GM15510 (cell line): Measurements from ENCODE around the gene FGF22.

Experiments used
- POLR2A ChIP-seq: IDR thresholded peaks from 3 replicates; pipeline ENCODE4 v1.6.1; 2011; ENCODE audit warnings: borderline replicate concordance; ENCODE audit not compliant: insufficient read length; ENCODE audit errors: extremely low read depth

Gene FGF22

DNA sequence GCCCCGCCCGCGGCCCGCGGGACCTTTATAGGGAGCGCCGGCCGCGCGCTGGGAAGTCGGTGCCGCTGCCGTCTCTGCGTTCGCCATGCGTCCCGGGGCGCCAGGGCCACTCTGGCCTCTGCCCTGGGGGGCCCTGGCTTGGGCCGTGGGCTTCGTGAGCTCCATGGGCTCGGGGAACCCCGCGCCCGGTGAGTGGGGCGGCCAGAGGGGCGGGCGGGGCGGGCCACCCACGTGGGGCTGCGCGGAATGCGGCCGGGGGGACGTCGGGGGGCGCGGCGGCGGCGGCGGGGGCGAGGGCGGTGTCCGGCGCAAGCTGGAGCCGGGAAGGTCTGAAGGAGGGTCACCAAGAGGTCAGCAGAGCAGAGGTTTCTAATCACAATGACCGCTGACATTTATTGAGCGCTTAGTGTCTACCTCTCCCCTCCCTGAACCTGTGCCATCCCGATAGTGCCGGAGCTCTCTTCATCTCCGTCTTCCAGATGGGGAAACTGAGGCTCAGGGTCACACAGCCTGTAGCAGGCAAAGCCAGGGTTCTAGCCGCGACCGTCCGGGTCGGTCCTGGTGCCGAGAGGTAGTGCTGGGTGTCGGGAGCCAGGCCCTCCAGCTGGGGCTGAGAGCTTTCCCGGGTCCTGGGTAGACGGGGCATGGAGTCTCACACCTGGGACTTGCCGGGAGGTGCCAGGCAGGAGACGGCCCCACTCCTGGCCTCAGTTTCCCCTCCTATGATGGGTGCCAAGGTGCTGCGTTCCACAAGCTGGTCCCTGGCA lies 36.8 kb downstream of the FGF22 start, which contains the start of gene FSTL3:
TSS of gene FSTL3 (plus strand) at position 54 of the 767 bp plus-strand sequence. CDS start at position 86, 32 bp downstream.
- no peak for TF ChIP-seq POLR2A

DNA sequence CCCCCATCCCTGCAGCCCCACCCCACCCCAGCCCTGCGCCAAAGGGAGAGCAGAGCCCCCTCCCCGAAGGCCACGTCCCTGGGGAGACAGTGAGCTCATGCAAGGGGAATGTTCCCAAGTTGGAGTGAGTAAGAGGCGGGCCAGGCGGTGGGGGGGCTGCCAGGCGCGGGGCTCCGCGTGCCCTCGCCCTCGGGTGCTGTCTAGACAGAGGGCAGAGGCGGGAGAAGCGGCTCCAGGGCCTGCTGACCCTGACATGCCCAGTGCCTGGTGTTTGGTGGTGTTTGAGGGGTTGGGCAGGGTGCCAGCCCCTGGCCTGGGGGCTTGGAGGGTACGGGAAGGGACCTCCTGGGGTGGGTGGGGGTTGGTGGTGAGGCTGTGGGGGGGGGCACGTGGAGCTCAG lies 37.5 kb downstream of the FGF22 start:
- no peak for TF ChIP-seq POLR2A

DNA sequence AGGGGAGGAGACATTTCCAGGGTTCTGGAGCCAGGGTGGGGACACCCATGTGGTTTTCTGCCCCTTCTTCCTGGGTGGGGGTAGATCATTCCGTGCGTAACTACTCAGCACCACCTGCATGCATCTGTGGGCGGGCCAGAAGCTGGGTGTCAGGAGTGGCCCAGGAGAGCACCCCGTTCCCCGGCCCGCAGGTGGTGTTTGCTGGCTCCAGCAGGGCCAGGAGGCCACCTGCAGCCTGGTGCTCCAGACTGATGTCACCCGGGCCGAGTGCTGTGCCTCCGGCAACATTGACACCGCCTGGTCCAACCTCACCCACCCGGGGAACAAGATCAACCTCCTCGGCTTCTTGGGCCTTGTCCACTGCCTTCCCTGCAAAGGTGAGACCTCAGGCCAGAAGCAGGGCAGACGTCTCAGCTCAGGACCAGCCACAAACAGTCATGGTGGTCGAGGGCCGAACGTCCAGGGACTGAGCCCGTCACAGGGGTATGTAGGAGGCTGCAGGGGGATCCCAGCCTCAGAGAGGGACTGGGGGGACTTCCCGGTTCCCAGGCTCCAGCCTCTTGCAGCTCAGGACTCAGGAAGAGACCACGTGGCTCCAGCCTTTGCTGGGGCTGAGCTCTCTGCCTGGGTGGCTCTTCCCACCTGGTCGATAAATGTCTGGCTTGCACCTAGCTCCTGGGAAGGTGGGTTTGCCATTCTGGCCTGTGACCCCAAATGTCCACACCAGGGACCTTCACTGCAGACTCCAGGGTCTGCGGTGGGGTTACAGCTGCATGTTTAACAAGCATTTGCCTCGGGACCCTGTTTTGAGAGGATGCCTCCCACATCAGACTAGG lies 38.1 kb downstream of the FGF22 start:
- no peak for TF ChIP-seq POLR2A

DNA sequence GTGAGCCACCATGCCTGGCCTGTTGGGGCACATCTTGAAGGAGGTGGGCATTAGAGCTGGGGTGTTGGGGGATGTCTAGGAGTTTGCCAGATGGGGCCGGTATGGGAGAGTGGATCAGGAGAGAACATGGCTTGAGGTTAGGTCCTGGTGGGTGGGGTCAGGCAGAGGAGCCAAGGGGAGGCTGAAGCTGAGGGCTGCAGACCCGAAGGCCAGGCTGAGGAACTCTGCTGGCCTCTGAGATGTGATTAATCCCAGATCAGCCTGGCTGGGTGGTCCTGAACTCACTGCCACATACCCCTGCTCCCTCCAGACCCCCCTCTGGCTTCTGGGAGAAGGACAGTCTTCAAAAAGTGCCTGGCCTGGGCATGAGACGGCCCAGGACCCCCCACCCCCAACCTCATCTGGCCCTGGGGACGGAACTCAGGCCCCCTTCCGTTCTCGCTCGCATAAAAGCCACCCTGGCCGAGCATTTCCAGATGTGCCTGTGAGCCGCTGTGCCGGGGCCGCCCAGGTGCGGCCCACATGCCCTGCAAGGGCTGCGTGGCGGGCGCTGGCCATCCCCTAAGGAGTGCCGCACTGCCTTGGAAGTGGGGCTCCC lies 39.2 kb downstream of the FGF22 start:
- TF ChIP-seq POLR2A, result no peak

DNA sequence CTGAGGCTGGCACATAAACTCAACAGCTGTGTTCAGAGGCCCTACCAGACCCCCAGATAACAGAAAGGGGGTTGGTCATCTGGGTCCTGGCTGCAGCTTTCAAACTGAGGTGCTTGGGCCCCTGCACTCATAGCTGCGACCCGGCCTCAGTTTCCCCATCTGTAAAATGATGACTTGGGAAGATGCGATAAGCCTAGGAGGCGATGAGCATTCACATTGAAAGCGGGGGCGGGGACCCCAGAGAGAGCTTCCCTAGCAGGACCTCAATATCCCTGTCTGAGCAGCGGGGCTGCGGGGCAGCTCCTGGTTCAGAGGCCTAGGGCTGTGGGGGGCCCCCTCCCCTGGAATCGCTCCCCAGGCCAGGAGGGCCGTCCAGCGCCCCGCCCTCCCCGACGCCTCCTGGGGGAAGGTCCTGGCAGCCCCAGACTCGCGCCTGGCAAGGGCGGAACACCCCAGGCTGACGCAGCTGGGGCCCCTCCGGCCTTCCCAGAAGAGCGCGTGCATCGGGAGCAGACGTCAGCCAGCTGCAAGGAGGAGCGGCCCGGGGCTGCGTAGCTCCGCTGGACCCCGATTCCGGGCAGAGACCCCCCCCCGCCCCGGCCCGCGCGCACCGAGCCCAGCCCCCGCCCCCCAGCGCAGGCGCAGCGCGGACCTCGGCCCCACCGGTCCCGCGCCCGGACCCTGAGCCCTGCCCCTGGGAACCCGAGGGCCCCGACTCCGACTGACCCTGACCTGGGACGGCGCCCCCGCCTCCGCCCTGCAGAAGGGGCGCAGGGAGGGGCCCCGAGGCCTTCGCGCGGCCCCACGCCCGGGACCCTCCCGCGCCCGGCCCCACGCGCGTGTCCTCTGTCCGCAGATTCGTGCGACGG lies 40.0 kb downstream of the FGF22 start:
- no peak for TF ChIP-seq POLR2A

DNA sequence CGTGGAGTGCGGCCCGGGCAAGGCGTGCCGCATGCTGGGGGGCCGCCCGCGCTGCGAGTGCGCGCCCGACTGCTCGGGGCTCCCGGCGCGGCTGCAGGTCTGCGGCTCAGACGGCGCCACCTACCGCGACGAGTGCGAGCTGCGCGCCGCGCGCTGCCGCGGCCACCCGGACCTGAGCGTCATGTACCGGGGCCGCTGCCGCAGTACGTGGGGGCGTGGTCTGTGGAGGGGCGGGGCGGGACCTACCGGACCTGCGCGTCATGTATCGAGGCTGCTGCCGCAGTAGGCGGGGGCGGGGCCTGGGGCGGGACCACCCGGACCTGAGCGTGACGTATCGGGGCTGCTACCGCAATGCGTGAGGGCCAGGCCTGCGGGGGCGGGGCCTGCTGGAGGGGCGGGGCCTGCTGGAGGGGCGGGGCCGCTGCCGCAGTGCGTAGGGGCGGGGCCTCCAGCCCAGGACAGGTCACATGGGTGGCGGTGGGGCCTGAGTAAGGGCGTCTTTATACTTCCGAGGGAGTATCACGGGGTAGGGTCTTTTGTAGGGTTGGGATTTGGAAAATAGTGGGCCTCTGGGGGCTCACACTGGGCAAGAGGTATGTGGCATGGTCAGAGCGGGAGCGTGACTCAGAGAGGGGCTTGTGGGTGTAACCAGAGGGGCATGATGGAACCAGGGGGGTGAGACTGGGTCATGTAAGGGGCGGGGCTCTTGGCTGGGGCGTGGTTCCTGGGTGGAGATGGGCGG lies 40.8 kb downstream of the FGF22 start:
- TF ChIP-seq POLR2A, result peak; percentile 86

DNA sequence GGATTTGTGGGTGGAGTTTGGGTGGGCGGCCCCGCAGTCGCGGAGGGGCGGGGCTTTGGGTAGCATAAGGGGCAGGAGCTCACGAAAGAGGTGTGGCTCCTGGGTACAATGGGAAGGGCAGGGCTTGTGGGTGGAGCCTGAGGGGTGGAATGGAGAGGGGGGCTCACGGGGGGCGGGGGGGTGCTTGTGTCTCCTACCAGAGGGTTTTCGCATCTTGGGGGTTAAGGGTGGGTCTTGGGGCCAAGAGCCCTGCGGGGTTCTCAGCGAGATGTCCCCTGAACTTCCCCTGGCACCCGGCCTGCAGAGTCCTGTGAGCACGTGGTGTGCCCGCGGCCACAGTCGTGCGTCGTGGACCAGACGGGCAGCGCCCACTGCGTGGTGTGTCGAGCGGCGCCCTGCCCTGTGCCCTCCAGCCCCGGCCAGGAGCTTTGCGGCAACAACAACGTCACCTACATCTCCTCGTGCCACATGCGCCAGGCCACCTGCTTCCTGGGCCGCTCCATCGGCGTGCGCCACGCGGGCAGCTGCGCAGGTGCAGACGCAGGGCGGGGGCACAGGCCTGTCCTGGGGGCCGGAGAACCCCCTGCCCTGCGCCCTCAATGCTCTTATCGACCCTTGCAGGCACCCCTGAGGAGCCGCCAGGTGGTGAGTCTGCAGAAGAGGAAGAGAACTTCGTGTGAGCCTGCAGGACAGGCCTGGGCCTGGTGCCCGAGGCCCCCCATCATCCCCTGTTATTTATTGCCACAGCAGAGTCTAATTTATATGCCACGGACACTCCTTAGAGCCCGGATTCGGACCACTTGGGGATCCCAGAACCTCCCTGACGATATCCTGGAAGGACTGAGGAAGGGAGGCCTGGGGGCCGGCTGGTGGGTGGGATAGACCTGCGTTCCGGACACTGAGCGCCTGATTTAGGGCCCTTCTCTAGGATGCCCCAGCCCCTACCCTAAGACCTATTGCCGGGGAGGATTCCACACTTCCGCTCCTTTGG lies 41.6 kb downstream of the FGF22 start:
- TF ChIP-seq POLR2A, result no peak

DNA sequence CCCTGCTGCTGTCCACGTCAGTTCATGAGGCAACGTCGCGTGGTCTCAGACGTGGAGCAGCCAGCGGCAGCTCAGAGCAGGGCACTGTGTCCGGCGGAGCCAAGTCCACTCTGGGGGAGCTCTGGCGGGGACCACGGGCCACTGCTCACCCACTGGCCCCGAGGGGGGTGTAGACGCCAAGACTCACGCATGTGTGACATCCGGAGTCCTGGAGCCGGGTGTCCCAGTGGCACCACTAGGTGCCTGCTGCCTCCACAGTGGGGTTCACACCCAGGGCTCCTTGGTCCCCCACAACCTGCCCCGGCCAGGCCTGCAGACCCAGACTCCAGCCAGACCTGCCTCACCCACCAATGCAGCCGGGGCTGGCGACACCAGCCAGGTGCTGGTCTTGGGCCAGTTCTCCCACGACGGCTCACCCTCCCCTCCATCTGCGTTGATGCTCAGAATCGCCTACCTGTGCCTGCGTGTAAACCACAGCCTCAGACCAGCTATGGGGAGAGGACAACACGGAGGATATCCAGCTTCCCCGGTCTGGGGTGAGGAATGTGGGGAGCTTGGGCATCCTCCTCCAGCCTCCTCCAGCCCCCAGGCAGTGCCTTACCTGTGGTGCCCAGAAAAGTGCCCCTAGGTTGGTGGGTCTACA lies 43.1 kb downstream of the FGF22 start:
- TF ChIP-seq POLR2A, result no peak

DNA sequence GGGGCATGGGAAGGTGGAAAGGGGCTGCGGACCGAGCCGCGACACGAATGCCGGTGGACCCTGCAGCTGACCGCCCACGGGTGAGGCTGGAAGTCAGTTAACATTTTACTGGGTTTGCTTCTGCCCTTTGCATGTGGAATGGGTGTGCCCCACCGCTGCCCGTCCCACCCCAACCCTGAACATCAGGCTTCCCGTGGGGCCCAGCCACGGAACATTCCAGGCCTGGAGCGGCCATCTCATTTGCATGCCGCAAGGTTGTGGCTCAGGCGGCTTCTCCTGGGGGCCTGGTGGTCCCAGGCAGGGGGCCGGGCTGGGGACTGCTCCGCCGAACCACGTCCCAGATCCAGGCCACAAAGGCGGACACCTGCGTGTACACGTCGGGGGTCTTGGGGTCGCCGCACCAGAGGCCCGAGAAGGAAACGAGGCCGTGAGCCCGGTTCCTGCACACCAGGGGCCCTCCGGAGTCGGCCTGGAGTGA lies 45.8 kb downstream of the FGF22 start:
- TF ChIP-seq POLR2A, result no peak

DNA sequence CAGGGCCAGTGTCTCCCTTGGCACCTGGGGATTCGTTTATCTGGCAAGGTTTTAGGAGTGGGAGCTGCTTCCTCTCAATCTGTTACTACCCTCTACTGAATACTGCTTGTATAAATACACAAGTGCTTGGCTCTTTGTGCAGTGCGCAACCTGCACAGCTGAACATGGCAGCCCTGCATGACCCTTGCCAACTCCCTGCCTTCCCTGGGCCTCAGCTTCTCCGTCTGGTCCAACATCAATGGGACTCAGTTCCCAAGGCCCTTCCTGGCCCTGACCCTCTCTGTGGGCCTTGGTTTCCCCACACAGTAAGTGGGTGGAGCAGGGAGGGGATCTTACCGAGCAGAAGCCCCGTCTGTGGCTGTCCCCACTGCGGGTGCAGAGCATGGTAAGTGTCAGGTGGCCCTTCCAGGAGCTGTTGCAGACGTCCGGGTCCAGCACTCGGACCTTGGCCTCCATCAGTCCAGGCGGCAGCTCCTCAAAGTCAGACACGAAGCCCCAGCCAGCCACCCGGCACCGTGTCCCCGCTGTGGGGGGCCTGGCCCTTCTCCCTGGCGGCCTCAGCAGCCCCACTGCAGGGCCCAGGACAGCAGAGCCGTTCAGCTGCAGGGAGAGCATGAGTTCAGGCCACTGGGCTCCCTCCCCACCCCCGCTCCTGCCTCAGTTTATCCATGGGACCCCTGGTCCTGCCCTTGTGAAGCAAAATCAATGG lies 47.1 kb downstream of the FGF22 start:
- no peak for TF ChIP-seq POLR2A

DNA sequence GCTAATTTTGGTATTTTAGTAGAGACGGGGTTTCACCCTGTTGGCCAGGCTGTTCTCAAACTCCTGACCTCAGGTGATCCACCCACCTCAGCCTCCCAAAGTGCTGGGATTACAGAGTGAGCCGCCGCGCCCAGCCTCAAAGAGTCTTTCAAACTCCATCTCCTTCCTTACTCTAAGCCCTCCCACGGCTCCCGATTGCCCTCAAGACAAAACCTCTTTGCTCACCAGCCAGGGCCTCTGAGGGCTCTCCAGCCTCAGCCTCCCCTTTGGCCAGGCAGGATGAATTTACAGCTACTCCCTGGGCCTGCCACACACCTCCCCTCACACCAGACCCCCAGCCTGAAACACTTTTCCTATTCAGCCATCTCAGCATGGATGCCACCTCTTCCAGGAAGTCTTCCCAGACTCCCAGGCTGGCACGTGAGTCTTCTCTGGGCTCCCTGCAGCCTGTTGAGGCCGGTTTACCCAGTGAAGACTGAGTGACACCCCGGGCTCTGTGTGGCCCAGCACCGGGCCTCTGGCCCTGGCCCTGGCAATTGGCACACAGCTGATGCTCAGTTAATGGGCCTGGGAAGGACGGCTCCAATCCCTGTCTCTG lies 48.0 kb downstream of the FGF22 start:
- TF ChIP-seq POLR2A, result no peak
